WI38 (cell line): Measurements from ENCODE around the gene FREM3.
"Not testable (repeated sequence)": the region's sequence is repeated elsewhere in the genome, so short reads cannot be mapped to it uniquely, and the experiment has no call there.

ENCODE experiments used
- H3K4me3 ChIP-seq: 2 replicates; pipeline ENCODE4 v1.5.1; 2011; ENCODE audit warnings: low read depth, mild to moderate bottlenecking, control low read depth, low read length
- CTCF ChIP-seq: IDR thresholded peaks from 2 replicates; pipeline ENCODE4 v1.5.1; 2012; ENCODE audit warnings: low read depth, mild to moderate bottlenecking, control low read depth, low read length

Gene FREM3

GRCh38 chr4:143700046-143700415 lies 444 bp downstream of the FREM3 start:
- no peak for TF ChIP-seq CTCF
- no peak overlapping the region for H3K4me3 ChIP-seq

GRCh38 chr4:143699331-143700045 lies 987 bp downstream of the FREM3 start:
- no peak for TF ChIP-seq CTCF
- H3K4me3 ChIP-seq, result no peak overlapping the region

GRCh38 chr4:143693856-143694255 lies 6.6 kb downstream of the FREM3 start:
- no peak overlapping the region for H3K4me3 ChIP-seq
- no peak for TF ChIP-seq CTCF

- TF ChIP-seq CTCF, result no peak
- no peak overlapping the region for H3K4me3 ChIP-seq
Observed at GRCh38 chr4:143692241-143692640, 8.2 kb downstream of the FREM3 start.

GRCh38 chr4:143679434-143679833 lies 21.0 kb downstream of the FREM3 start:
- TF ChIP-seq CTCF, result no peak
- H3K4me3 ChIP-seq, result no peak overlapping the region

GRCh38 chr4:143673629-143674028 lies 26.8 kb downstream of the FREM3 start:
- not testable (repeated sequence) for H3K4me3 ChIP-seq

- TF ChIP-seq CTCF, result no peak
- no peak overlapping the region for H3K4me3 ChIP-seq
Observed at GRCh38 chr4:143668930-143669552, 31.4 kb downstream of the FREM3 start.
